Liver (tissue), 3 donors: ENCODE results near the gene RASL10B.

ENCODE experiments used
- CTCF ChIP-seq: fragments of 150-350 bp; IDR thresholded peaks from 2 replicates; pipeline ENCODE4 v1.5.1; 2017; ENCODE audit warnings: improper control_type of control experiment, low read depth, low read length; ENCODE audit not compliant: missing input control
- EGR1 ChIP-seq, 2 donors: IDR thresholded peaks; 2 replicates each; pipeline ENCODE4 v1.6.1; 2016 to 2018; ENCODE audit warnings: antibody characterized with exemption in 2 of 2, low read depth in 2 of 2
- FOXA1 ChIP-seq: IDR thresholded peaks from 2 replicates; pipeline ENCODE4 v1.6.1; 2016; ENCODE audit warnings: antibody characterized with exemption
- GABPA ChIP-seq, 2 donors: IDR thresholded peaks in 1 of 2; conservative IDR thresholded peaks in 1 of 2; 2 replicates each; pipeline ENCODE4 v1.6.1; 2016; ENCODE audit warnings: antibody characterized with exemption in 2 of 2, mild to moderate bottlenecking in 1 of 2, moderate library complexity in 1 of 2
- HNF4G ChIP-seq: IDR thresholded peaks from 2 replicates; pipeline ENCODE4 v1.6.1; 2016; ENCODE audit warnings: antibody characterized with exemption
- JUND ChIP-seq, 2 donors: IDR thresholded peaks; 2 replicates each; pipeline ENCODE4 v1.6.1; 2016; ENCODE audit warnings: antibody characterized with exemption in 2 of 2
- MAX ChIP-seq: IDR thresholded peaks from 2 replicates; pipeline ENCODE4 v1.6.1; 2016; ENCODE audit warnings: antibody characterized with exemption
- RAD21 ChIP-seq, 2 donors: IDR thresholded peaks; 2 replicates each; pipeline ENCODE4 v1.6.1; 2016; ENCODE audit warnings: antibody characterized with exemption in 2 of 2, mild to moderate bottlenecking in 2 of 2
- RXRA ChIP-seq, 2 donors: IDR thresholded peaks; 2 replicates each; pipeline ENCODE4 v1.6.1; 2017 to 2018; ENCODE audit warnings: antibody characterized with exemption in 2 of 2, mild to moderate bottlenecking in 1 of 2
- SP1 ChIP-seq: IDR thresholded peaks from 2 replicates; pipeline ENCODE4 v1.6.1; 2018; ENCODE audit warnings: antibody characterized with exemption, mild to moderate bottlenecking
- TAF1 ChIP-seq: conservative IDR thresholded peaks from 2 replicates; pipeline ENCODE4 v1.6.1; 2016; ENCODE audit warnings: antibody characterized with exemption, mild to moderate bottlenecking
- YY1 ChIP-seq: IDR thresholded peaks from 2 replicates; pipeline ENCODE4 v1.6.1; 2016; ENCODE audit warnings: antibody characterized with exemption, mild to moderate bottlenecking
- ZBTB33 ChIP-seq: IDR thresholded peaks from 2 replicates; pipeline ENCODE4 v1.6.1; 2016; ENCODE audit warnings: antibody characterized with exemption
- TF ChIP-seq, protein P1 (sequence below): IDR thresholded peaks from 2 replicates; pipeline ENCODE4 v1.6.1; 2016; ENCODE audit warnings: antibody characterized with exemption, mild to moderate bottlenecking
- donor health status: healthy.
- donor health status: healthy.

DNA sequence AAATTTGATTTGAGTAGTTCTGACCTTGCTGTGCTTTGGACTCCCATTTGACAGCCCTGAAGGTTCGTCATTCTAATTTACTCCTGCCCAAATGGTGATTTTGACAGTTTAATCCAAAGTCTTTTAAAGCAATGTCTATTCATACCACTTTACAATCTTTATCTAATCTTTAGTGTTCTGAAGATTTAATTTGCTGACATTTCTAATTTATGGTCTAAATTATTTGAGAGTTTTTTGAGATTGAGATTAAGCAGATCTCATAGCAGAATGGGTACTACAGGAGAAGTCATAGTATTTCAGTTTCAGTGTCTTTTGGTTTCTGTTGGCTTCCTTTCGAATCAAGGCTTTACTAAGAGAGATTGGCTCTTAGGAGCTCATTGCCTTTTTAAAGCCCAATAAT is 32.6 kb upstream of the RASL10B start:
- TF ChIP-seq RAD21 (IDR thresholded peaks at IDR 0.05) = no peak
- no peak for TF ChIP-seq CTCF
- no peak for TF ChIP-seq TAF1
- no peak for TF ChIP-seq EGR1 (IDR thresholded peaks at IDR 0.05; ENCODE audit: low read depth in 2 of 2)
- no peak for TF ChIP-seq RXRA (IDR thresholded peaks at IDR 0.05)
- TF ChIP-seq SP1 = no peak
- no peak for TF ChIP-seq GABPA (IDR thresholded peaks at IDR 0.05 in 1 of 2, conservative IDR thresholded peaks at IDR 0.05 in 1 of 2)
- TF ChIP-seq MAX = no peak
- TF ChIP-seq HNF4G = no peak
- no peak for TF ChIP-seq JUND (IDR thresholded peaks at IDR 0.05)
- TF ChIP-seq FOXA1 = no peak
- TF ChIP-seq, protein P1, sequence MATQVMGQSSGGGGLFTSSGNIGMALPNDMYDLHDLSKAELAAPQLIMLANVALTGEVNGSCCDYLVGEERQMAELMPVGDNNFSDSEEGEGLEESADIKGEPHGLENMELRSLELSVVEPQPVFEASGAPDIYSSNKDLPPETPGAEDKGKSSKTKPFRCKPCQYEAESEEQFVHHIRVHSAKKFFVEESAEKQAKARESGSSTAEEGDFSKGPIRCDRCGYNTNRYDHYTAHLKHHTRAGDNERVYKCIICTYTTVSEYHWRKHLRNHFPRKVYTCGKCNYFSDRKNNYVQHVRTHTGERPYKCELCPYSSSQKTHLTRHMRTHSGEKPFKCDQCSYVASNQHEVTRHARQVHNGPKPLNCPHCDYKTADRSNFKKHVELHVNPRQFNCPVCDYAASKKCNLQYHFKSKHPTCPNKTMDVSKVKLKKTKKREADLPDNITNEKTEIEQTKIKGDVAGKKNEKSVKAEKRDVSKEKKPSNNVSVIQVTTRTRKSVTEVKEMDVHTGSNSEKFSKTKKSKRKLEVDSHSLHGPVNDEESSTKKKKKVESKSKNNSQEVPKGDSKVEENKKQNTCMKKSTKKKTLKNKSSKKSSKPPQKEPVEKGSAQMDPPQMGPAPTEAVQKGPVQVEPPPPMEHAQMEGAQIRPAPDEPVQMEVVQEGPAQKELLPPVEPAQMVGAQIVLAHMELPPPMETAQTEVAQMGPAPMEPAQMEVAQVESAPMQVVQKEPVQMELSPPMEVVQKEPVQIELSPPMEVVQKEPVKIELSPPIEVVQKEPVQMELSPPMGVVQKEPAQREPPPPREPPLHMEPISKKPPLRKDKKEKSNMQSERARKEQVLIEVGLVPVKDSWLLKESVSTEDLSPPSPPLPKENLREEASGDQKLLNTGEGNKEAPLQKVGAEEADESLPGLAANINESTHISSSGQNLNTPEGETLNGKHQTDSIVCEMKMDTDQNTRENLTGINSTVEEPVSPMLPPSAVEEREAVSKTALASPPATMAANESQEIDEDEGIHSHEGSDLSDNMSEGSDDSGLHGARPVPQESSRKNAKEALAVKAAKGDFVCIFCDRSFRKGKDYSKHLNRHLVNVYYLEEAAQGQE = no peak
- no peak for TF ChIP-seq YY1
- TF ChIP-seq ZBTB33 = no peak
